Spleen (tissue), 11 donors: Measurements from ENCODE around the gene PARN. TPM values are rescaled to one million over a fixed set of nuclear protein-coding genes. Genes with fewer than 3 reads are reported as not detected.

ENCODE experiments used
- DNase-seq: peaks from one replicate; pipeline ENCODE4 v3.0.0-alpha.2; 2020
- H3K27ac ChIP-seq, 8 donors: fragments of 200-600 bp; sonication (generic) in 7 of 8; 1 replicate in 4 of 8; 2 replicates in 4 of 8; pipeline versions ENCODE4 v1.5.0 to v1.8.0; 2016 to 2021; ENCODE audit warnings: inconsistent platforms in 4 of 8, mild to moderate bottlenecking in 4 of 8, moderate library complexity in 1 of 8
- H3K27me3 ChIP-seq, 7 donors: fragments of 200-600 bp; sonication (generic) in 6 of 7; replicated peaks in 1 of 7; 1 replicate in 4 of 7; 2 replicates in 3 of 7; pipeline versions ENCODE4 v1.5.0 to v1.8.0; 2016 to 2021; ENCODE audit warnings: inconsistent platforms in 3 of 7, mild to moderate bottlenecking in 1 of 7
- H3K36me3 ChIP-seq, 6 donors: fragments of 200-600 bp; sonication (generic) in 5 of 6; 1 replicate in 4 of 6; 2 replicates in 2 of 6; pipeline versions ENCODE4 v1.5.0 to v1.8.0; 2016 to 2021; ENCODE audit warnings: inconsistent platforms in 2 of 6
- H3K4me1 ChIP-seq, 6 donors: fragments of 200-600 bp; sonication (generic) in 5 of 6; 1 replicate in 3 of 6; 2 replicates in 3 of 6; pipeline versions ENCODE4 v1.5.0 to v1.8.0; 2016 to 2021; ENCODE audit warnings: inconsistent platforms in 3 of 6
- H3K4me3 ChIP-seq, 8 donors: fragments of 200-600 bp; sonication (generic) in 7 of 8; 1 replicate in 4 of 8; 2 replicates in 4 of 8; pipeline versions ENCODE4 v1.5.0 to v1.8.0; 2016 to 2021; ENCODE audit warnings: inconsistent platforms in 4 of 8, mild to moderate bottlenecking in 4 of 8, moderate library complexity in 2 of 8
- H3K9me3 ChIP-seq, 8 donors: fragments of 200-600 bp; sonication (generic) in 7 of 8; 1 replicate in 4 of 8; 2 replicates in 4 of 8; pipeline versions ENCODE4 v1.5.0 to v1.8.0; 2016 to 2021; ENCODE audit warnings: inconsistent platforms in 4 of 8
- CTCF ChIP-seq, 11 experiments: fragments of 200-600 bp in 7 of 11; fragments of 450-650 bp in 4 of 11; sonication (generic) in 4 of 11; IDR thresholded peaks in 8 of 11; conservative IDR thresholded peaks in 3 of 11; 1 replicate in 7 of 11; 2 replicates in 4 of 11; pipeline versions ENCODE4 v1.4.0 to v1.8.0; 2016 to 2021; ENCODE audit warnings: antibody characterized with exemption in 11 of 11, inconsistent platforms in 4 of 11, mild to moderate bottlenecking in 1 of 11
- POLR2A ChIP-seq, 3 donors: fragments of 450-650 bp; IDR thresholded peaks; one replicate each; pipeline ENCODE4 v1.5.1; 2017; ENCODE audit warnings: antibody characterized with exemption in 3 of 3, mild to moderate bottlenecking in 1 of 3
- POLR2AphosphoS5 ChIP-seq, 3 donors: sonication (generic); formaldehyde crosslinking; IDR thresholded peaks; one replicate each; pipeline ENCODE4 v1.5.1; 2017; ENCODE audit warnings: antibody characterized with exemption in 3 of 3
- WGBS, 5 donors: extraction: QIAGEN DNeasy Blood & Tissue Kit in 3 of 5; methylation state at CpG; one replicate each; pipeline versions ENCODE4 v1.1.5 to v1.1.7; 2013 to 2018; 5-methylcytosine and 5-hydroxymethylcytosine counted together
- intact Hi-C: fragments of 100-400 bp; cut with DNase I; formaldehyde crosslinking; loops from one replicate; pipeline ENCODE4 v1.15.0; 2023; ENCODE audit warnings: low total_unique reads
- polyA plus RNA-seq, 3 donors: library from polyadenylated mRNA; stranded (reverse); fragments of 200-250 nt; gene quantifications; one replicate each; pipeline ENCODE4 v1.2.1, GENCODE V29; 2013
- total RNA-seq, 7 donors: library from RNA; depleted of rRNA in 3 of 7; stranded (reverse); fragments of >200 nt in 3 of 7; fragmentation: NEBNext Ultra II Directional in 4 of 7; extraction: Animal tissue kit (Norgen Biotek cat#: 25700) in 4 of 7; gene quantifications; one replicate each; pipeline versions ENCODE4 v1.1.0 to v1.2.1, GENCODE V29; 2016 to 2021
- donor health status: healthy with polysubstance abuse.
- donor health status: DM: no; HTN: no; CAD: no; lungs with moderate emphysema.
- donor health status: DM: no; HTN: no; CAD: no.
- donor health status: Bipolar disorder and iron deficiency.
- donor health status: healthy.
- donor health status: DM: no; HTN: no; CAD: no.
- donor health status: DM: yes; HTN: yes; CAD: no.

PARN gene
- total and polyA plus RNA-seq, 10 donors: 10.3 to 49.0 (median 35.6) TPM

DNA sequence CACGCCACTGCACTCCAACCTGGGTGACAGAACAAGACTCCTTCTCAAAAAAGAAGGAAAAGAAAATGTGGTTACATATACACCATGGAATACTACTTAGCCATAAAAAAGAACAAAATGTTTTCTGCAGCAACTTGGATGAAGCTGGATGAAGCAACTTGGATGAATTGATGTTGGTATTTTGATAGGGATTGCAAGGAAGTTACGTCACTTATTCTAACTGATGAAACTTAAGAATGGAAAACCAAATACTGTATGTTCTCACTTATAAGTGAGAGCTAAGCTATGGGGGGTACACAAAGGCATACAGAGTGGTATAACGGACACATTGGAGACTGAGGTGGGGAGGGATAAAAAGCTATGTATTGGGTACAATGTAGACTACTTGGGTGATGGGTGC is 46.6 kb upstream of the PARN start:
- H3K4me1 ChIP-seq: peaks cover 0 to 9% (median 0%) of the 10 kb centered on the region in 6 donors
- no peak overlapping the region for H3K27ac ChIP-seq
- H3K4me3 ChIP-seq: no peak overlapping the region
- TF ChIP-seq POLR2A (IDR thresholded peaks at IDR 0.05): no peak
- TF ChIP-seq CTCF (IDR thresholded peaks at IDR 0.05 in 8 of 11, conservative IDR thresholded peaks at IDR 0.05 in 3 of 11): no peak
- TF ChIP-seq POLR2AphosphoS5 (IDR thresholded peaks at IDR 0.05): no peak
- WGBS, 5 donors: 89 to 94% (median 92%) methylated on average over 3 of the region's 3 CpGs
- no peaks in the 10 kb centered on the region for H3K9me3 ChIP-seq
- H3K27me3 ChIP-seq: peaks cover 0 to 11% (median 0%) of the 10 kb centered on the region in 7 donors
- intact Hi-C loops: no loop called here
- no peaks in the 10 kb centered on the region for H3K36me3 ChIP-seq
- DNase-seq: no peak

DNA sequence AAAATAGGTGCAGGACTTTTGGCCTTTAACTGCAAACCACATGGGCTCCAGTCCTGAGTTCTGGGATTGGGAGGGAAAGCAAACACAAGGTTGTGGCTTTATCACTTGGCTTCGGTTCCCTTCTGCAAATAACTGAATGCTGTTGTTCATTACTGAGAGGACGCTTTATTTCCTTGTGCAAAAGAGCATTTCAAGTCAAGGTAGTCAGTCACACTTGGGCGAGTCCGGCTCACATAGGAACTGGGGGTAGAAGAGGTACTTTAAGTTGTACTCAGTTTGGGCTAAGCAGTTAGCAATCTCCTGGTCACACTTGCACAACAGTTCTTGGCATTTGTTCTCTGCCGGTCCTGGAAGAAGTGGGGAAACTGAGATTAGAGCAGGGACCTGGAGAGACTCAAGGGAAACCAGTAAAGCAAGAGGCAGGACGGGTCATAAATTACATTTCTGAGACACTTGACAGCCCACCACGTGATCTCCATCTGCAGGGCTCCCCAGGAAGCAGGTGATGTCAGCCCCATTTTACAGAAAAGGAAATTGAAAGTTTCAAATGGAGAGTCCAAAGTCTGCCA is 42.4 kb upstream of the PARN start:
- no peaks in the 10 kb centered on the region for H3K27me3 ChIP-seq
- intact Hi-C loops: no loop called here
- peak overlapping the region in 1 of 8 donors; percentile 14 for H3K4me3 ChIP-seq
- DNase-seq: no peak
- peaks cover 0 to 9% (median 0%) of the 10 kb centered on the region in 6 donors for H3K4me1 ChIP-seq
- TF ChIP-seq POLR2A (IDR thresholded peaks at IDR 0.05) (no peak), POLR2AphosphoS5 (IDR thresholded peaks at IDR 0.05) (peak in 1 of 3 donors; percentile 17)
- H3K27ac ChIP-seq: peak overlapping the region in 4 of 8 donors; percentile 14 to 49 (median 41)
- peaks cover 0 to 26% (median 20%) of the 10 kb centered on the region in 6 donors for H3K36me3 ChIP-seq
- WGBS, 5 donors: 57 to 62% (median 60%) methylated on average over 7 of the region's 7 CpGs
- no peaks in the 10 kb centered on the region for H3K9me3 ChIP-seq

DNA sequence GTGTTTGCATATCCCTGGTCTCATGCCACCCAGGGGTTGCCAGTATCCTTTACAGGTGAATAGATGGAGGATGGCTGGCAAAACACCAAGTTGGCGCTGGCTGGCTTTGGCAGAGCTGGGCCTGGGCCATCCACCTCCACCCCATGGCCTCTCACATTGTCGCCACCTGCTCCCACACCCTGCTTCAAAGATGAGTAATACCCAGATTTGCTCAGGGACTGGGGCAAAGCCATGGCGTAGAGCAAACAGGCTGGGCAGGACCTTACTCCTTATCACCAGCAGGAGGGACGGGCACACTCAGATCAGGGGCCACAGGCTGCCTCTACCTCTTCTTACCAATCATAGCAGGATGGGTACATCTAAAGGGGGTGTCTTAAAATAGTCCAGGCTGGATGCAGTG is 39.7 kb upstream of the PARN start:
- Histone ChIP-seq H3K27me3 (no peaks in the 10 kb centered on the region), H3K36me3 (peaks cover 0 to 53% (median 47%) of the 10 kb centered on the region in 6 donors), H3K4me1 (peaks cover 0 to 9% (median 0%) of the 10 kb centered on the region in 6 donors), H3K4me3 (no peak overlapping the region), H3K27ac (no peak overlapping the region), H3K9me3 (no peaks in the 10 kb centered on the region)
- TF ChIP-seq POLR2AphosphoS5 (IDR thresholded peaks at IDR 0.05) (peak in 2 of 3 donors; percentile 17 to 31), CTCF (IDR thresholded peaks at IDR 0.05 in 8 of 11, conservative IDR thresholded peaks at IDR 0.05 in 3 of 11) (no peak)
- no peak for DNase-seq
- intact Hi-C loops: no loop called here
- 86 to 91% (median 90%) methylated on average over 2 to 4 of the region's 4 CpGs for WGBS, 5 donors

DNA sequence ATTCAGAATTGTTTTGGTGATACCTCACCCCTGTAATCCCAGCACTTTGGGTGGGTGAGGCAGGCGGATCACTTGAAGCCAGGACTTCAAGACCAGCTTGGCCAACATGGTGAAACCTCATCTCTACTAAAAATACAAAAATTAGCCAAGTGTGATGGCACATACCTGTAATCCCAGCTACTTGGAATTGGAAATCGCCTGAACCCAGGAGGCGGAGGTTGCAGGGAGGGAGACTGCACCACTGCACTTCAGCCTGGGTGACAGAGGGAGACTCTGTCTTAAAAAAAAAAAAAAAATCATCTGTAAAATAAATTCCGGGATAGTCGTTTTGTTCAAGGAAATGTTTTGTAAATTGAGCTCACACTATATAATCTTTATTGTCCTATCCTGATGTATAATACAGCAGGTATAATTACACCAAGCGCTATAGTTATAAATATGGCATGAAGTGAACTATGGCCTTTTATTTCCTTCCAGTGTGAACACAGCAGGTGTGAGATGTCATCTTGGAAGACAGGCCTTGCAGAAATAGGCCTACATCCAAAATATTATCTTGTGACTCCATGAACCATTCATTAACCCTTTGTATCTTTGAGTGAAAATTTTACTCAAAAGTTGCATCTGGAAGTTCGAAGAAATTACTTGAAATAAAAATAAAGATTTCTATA is 38.6 kb upstream of the PARN start:
- Histone ChIP-seq H3K4me3 (no peak overlapping the region), H3K27ac (no peak overlapping the region), H3K27me3 (no peaks in the 10 kb centered on the region), H3K36me3 (peaks cover 0 to 64% (median 58%) of the 10 kb centered on the region in 6 donors), H3K9me3 (no peaks in the 10 kb centered on the region), H3K4me1 (peaks cover 0 to 9% (median 0%) of the 10 kb centered on the region in 6 donors)
- TF ChIP-seq POLR2A (IDR thresholded peaks at IDR 0.05) (no peak), POLR2AphosphoS5 (IDR thresholded peaks at IDR 0.05) (no peak), CTCF (IDR thresholded peaks at IDR 0.05 in 8 of 11, conservative IDR thresholded peaks at IDR 0.05 in 3 of 11) (no peak)
- WGBS, 5 donors: 89 to 94% (median 91%) methylated on average over 7 of the region's 7 CpGs
- DNase-seq: no peak
- intact Hi-C loops: no loop called here
